ENCODE data around the gene NFKB2. TPM values are rescaled to one million over a fixed set of nuclear protein-coding genes. Genes with fewer than 3 reads are reported as not detected.

Gene NFKB2
- total and polyA plus RNA-seq, 8 donors: 17.0 to 58.0 (median 26.5) TPM

GRCh38 chr10:102358712-102359382, 36.7 kb upstream of the NFKB2 start:
- WGBS, 2 donors: 94% methylated on average over 4 of the region's 4 CpGs
- no peak overlapping the region for H3K27ac ChIP-seq
- FAIRE-seq: no peak
- H3K27me3 ChIP-seq: no peaks in the 10 kb centered on the region
- no peaks in the 10 kb centered on the region for H3K9me3 ChIP-seq
- H3K4me3 ChIP-seq: no peak overlapping the region
- H3K36me3 ChIP-seq: peaks cover 2 to 61% (median 27%) of the 10 kb centered on the region in 3 donors
- DNase-seq: no peak
- no peak for TF ChIP-seq CTCF (IDR thresholded peaks at IDR 0.05)
- no peaks in the 10 kb centered on the region for H3K4me1 ChIP-seq
- intact Hi-C loops (cut with DNase I): no loop called here
- ATAC-seq: no peak

- Histone ChIP-seq H3K27ac (no peak overlapping the region), H3K4me1 (no peaks in the 10 kb centered on the region), H3K27me3 (no peaks in the 10 kb centered on the region), H3K4me3 (no peak overlapping the region), H3K9me3 (no peaks in the 10 kb centered on the region), H3K36me3 (peaks cover 10 to 92% (median 63%) of the 10 kb centered on the region in 3 donors)
- no peak for TF ChIP-seq CTCF (IDR thresholded peaks at IDR 0.05)
- no peak for FAIRE-seq
- no peak for ATAC-seq
- no peak for DNase-seq
- intact Hi-C loops (cut with DNase I): no loop called here
- WGBS, 2 donors: 96 to 97% methylated on average over 1 of the region's 1 CpG
Measured at GRCh38 chr10:102367441-102367840, 28.1 kb upstream of the NFKB2 start.

- WGBS, 2 donors: 65 to 71% methylated on average over 3 of the region's 3 CpGs
- Histone ChIP-seq H3K27ac (no peak overlapping the region), H3K4me3 (no peak overlapping the region), H3K27me3 (no peaks in the 10 kb centered on the region), H3K36me3 (peaks cover 10 to 93% (median 65%) of the 10 kb centered on the region in 3 donors), H3K9me3 (no peaks in the 10 kb centered on the region), H3K4me1 (no peaks in the 10 kb centered on the region)
- ATAC-seq: peak in 2 of 4 donors; percentile 24 to 55
- no peak for DNase-seq
- no peak for TF ChIP-seq CTCF (IDR thresholded peaks at IDR 0.05)
- no peak for FAIRE-seq
- intact Hi-C loops (cut with DNase I): no loop called here
Measured at GRCh38 chr10:102368077-102368476, 27.4 kb upstream of the NFKB2 start.

GRCh38 chr10:102371295-102371694, 24.2 kb upstream of the NFKB2 start:
- H3K27ac ChIP-seq: no peak overlapping the region
- WGBS, 2 donors: 99 to 100% methylated on average over 2 of the region's 2 CpGs
- H3K4me1 ChIP-seq: no peaks in the 10 kb centered on the region
- no peak for ATAC-seq
- peaks cover 10 to 86% (median 50%) of the 10 kb centered on the region in 3 donors for H3K36me3 ChIP-seq
- intact Hi-C loops (cut with DNase I): no loop called here
- H3K9me3 ChIP-seq: no peaks in the 10 kb centered on the region
- no peak for DNase-seq
- no peak overlapping the region for H3K4me3 ChIP-seq
- FAIRE-seq: no peak
- no peak for TF ChIP-seq CTCF (IDR thresholded peaks at IDR 0.05)
- H3K27me3 ChIP-seq: no peaks in the 10 kb centered on the region

- intact Hi-C loops (cut with DNase I): no loop called here
Measured at GRCh38 chr10:102375250-102375649, 20.3 kb upstream of the NFKB2 start.

More at GRCh38 chr10:102375250-102375649, 20.3 kb upstream of the NFKB2 start:
- Histone ChIP-seq H3K36me3 (peaks cover 14 to 77% (median 37%) of the 10 kb centered on the region in 3 donors), H3K9me3 (no peaks in the 10 kb centered on the region), H3K27ac (no peak overlapping the region), H3K4me1 (no peaks in the 10 kb centered on the region), H3K27me3 (no peaks in the 10 kb centered on the region), H3K4me3 (no peak overlapping the region)
- ATAC-seq: peak in 1 of 4 donors; percentile 19
- no peak for TF ChIP-seq CTCF (IDR thresholded peaks at IDR 0.05)
- 80 to 82% methylated on average over 7 of the region's 7 CpGs for WGBS, 2 donors
- no peak for DNase-seq
- no peak for FAIRE-seq
